Measurements from ENCODE around the gene MESP2.

The MESP2 gene

GRCh38 chr15:89774492-89774891 is 1.6 kb upstream of the MESP2 start:
- ChIA-PET POLR2A (no interaction called here), CTCF (interaction anchor here (0.5 to 6.7 kb wide), 2 partner anchors 14 to 198 kb away, joined by 3 to 38 read pairs; no protein-coding TSS in a partner anchor)
- TF ChIP-seq FOXK2 (IDR thresholded peaks at IDR 0.05) = no peak
- no peak for TF ChIP-seq LEF1 (IDR thresholded peaks at IDR 0.05; ENCODE audit: borderline replicate concordance)
- TF ChIP-seq SUZ12 (IDR thresholded peaks at IDR 0.05) = no peak
- TF ChIP-seq, protein P1, sequence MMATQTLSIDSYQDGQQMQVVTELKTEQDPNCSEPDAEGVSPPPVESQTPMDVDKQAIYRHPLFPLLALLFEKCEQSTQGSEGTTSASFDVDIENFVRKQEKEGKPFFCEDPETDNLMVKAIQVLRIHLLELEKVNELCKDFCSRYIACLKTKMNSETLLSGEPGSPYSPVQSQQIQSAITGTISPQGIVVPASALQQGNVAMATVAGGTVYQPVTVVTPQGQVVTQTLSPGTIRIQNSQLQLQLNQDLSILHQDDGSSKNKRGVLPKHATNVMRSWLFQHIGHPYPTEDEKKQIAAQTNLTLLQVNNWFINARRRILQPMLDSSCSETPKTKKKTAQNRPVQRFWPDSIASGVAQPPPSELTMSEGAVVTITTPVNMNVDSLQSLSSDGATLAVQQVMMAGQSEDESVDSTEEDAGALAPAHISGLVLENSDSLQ (IDR thresholded peaks at IDR 0.05) = no peak
- no peak for TF ChIP-seq BHLHE40 (IDR thresholded peaks at IDR 0.05; ENCODE audit: borderline replicate concordance)

GRCh38 chr15:89775815-89776214 is 317 bp upstream of the MESP2 start:
- ChIA-PET CTCF (interaction anchor here (0.6 to 6.7 kb wide), 3 partner anchors 15 to 112 kb away, joined by 3 to 38 read pairs (median 4); no protein-coding TSS in a partner anchor), POLR2A (interaction anchor here (1.4 to 1.6 kb wide), 2 partner anchors 15 to 24 kb away, joined by 4 to 6 read pairs; no protein-coding TSS in a partner anchor)
- no peak for DNase-seq (ENCODE audit: extremely low spot score)
- TF ChIP-seq BHLHE40 (IDR thresholded peaks at IDR 0.05; ENCODE audit: borderline replicate concordance) = no peak
- TF ChIP-seq FOXM1 (IDR thresholded peaks at IDR 0.05; ENCODE audit: borderline replicate concordance) = no peak
- no peak for TF ChIP-seq TARDBP (IDR thresholded peaks at IDR 0.05)
- no peak for TF ChIP-seq ELF4 (IDR thresholded peaks at IDR 0.05)
- TF ChIP-seq ZNF384 (IDR thresholded peaks at IDR 0.05) = no peak
- no peak for TF ChIP-seq NFRKB (IDR thresholded peaks at IDR 0.05)
- TF ChIP-seq SP1 (IDR thresholded peaks at IDR 0.05) = no peak
- no peak for TF ChIP-seq FOXA1 (IDR thresholded peaks at IDR 0.05)
- no peak for TF ChIP-seq FOXK2 (IDR thresholded peaks at IDR 0.05)
- TF ChIP-seq L3MBTL2 (conservative IDR thresholded peaks at IDR 0.05) = no peak
- TF ChIP-seq SUZ12 (IDR thresholded peaks at IDR 0.05) = no peak
- TF ChIP-seq, protein P1 (IDR thresholded peaks at IDR 0.05) = no peak
- no peak for TF ChIP-seq CTBP1 (IDR thresholded peaks at IDR 0.05; ENCODE audit: borderline replicate concordance)
- no peak for TF ChIP-seq LEF1 (IDR thresholded peaks at IDR 0.05; ENCODE audit: borderline replicate concordance)
- no peak for TF ChIP-seq HDGF (IDR thresholded peaks at IDR 0.05; ENCODE audit: borderline replicate concordance)
- TF ChIP-seq ARNT (IDR thresholded peaks at IDR 0.05) = no peak

More at GRCh38 chr15:89774492-89774891, 1.6 kb upstream of the MESP2 start:
- no peak for DNase-seq (ENCODE audit: extremely low spot score)

GRCh38 chr15:89777073-89777751 is 1.1 kb downstream of the MESP2 start:
- DNase-seq (ENCODE audit: extremely low spot score) = no peak
- TF ChIP-seq TARDBP (IDR thresholded peaks at IDR 0.05) (no peak), FOXK2 (IDR thresholded peaks at IDR 0.05) (no peak), BHLHE40 (IDR thresholded peaks at IDR 0.05; ENCODE audit: borderline replicate concordance) (no peak), FOXA1 (IDR thresholded peaks at IDR 0.05) (no peak), FOXM1 (IDR thresholded peaks at IDR 0.05; ENCODE audit: borderline replicate concordance) (no peak), CTBP1 (IDR thresholded peaks at IDR 0.05; ENCODE audit: borderline replicate concordance) (no peak), NFRKB (IDR thresholded peaks at IDR 0.05) (no peak), ARNT (IDR thresholded peaks at IDR 0.05) (no peak), HDGF (IDR thresholded peaks at IDR 0.05; ENCODE audit: borderline replicate concordance) (no peak), L3MBTL2 (conservative IDR thresholded peaks at IDR 0.05) (no peak), ELF4 (IDR thresholded peaks at IDR 0.05) (no peak)
- ChIA-PET CTCF (interaction anchor here (0.7 to 1.5 kb wide), 2 partner anchors 17 to 97 kb away, joined by 3 read pairs; no protein-coding TSS in a partner anchor), POLR2A (no interaction called here)

- no peak for DNase-seq (ENCODE audit: extremely low spot score)
- ChIA-PET POLR2A (no interaction called here), CTCF (interaction anchor here (0.6 to 1.5 kb wide), 3 partner anchors 18 to 169 kb away, joined by 3 to 5 read pairs (median 3); no protein-coding TSS in a partner anchor)
- no peak for TF ChIP-seq ZNF384 (IDR thresholded peaks at IDR 0.05)
- no peak for TF ChIP-seq FOXA1 (IDR thresholded peaks at IDR 0.05)
- no peak for TF ChIP-seq NFRKB (IDR thresholded peaks at IDR 0.05)
- no peak for TF ChIP-seq SP1 (IDR thresholded peaks at IDR 0.05)
- no peak for TF ChIP-seq ELF4 (IDR thresholded peaks at IDR 0.05)
Observed at GRCh38 chr15:89777782-89778380, 1.7 kb downstream of the MESP2 start.

GRCh38 chr15:89778861-89779260 is 2.7 kb downstream of the MESP2 start:
- POLR2A ChIA-PET = no interaction called here
- DNase-seq (ENCODE audit: extremely low spot score) = no peak
- CTCF ChIA-PET = interaction anchor here (0.7 kb wide), 1 partner anchor 132 kb away, joined by 5 read pairs; no protein-coding TSS in a partner anchor
- no peak for TF ChIP-seq BHLHE40 (IDR thresholded peaks at IDR 0.05; ENCODE audit: borderline replicate concordance)

DNA sequence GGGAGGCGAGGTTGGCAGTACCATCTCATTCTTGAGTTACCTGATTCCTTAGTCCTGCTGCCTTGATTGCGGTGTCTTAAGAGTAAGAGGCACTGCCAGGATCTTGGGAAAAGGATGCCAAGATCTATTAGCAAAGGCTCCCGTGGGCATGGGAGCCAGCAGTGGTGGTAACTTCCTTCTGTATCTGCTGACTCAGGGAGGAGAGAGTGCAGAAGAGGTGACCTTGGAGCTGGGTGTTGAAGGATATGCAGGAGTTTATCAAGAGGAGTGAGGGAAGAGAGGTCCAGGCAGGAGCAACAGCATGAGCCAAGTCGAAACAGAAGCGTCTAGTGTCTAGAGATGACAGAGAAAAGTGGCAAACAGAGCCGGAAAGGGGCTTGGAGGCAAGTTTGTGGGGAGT is 4.5 kb downstream of the MESP2 start:
- TF ChIP-seq, protein P1 (IDR thresholded peaks at IDR 0.05) = no peak
- TF ChIP-seq FOXK2 (IDR thresholded peaks at IDR 0.05) (no peak), L3MBTL2 (conservative IDR thresholded peaks at IDR 0.05) (no peak), LEF1 (IDR thresholded peaks at IDR 0.05; ENCODE audit: borderline replicate concordance) (no peak), SP1 (IDR thresholded peaks at IDR 0.05) (no peak), FOXA1 (IDR thresholded peaks at IDR 0.05) (no peak), CTBP1 (IDR thresholded peaks at IDR 0.05; ENCODE audit: borderline replicate concordance) (no peak), NFRKB (IDR thresholded peaks at IDR 0.05) (no peak)
- CTCF ChIA-PET = interaction anchor here (1.7 kb wide), 1 partner anchor 20 kb away, joined by 4 read pairs; no protein-coding TSS in a partner anchor
- no peak for DNase-seq (ENCODE audit: extremely low spot score)
- POLR2A ChIA-PET = no interaction called here

Data from HEK293T (cell line).